Stimulated activated naive CD8-positive, alpha-beta T cell treated with anti-CD3 and anti-CD28 coated beads, Interleukin-15, Interleukin-2, amounts not matched to agents 100 ng/mL and 50 ng/mL, for 24 hours (primary cell): Measurements from ENCODE around the gene CYTIP.
"Not testable (repeated sequence)": the region's sequence is repeated elsewhere in the genome, so short reads cannot be mapped to it uniquely, and the experiment has no call there.

Experiments
- H3K27ac Mint-ChIP-seq: one replicate; pipeline ENCODE4 v1.8.0; 2021; ENCODE audit warnings: mild to moderate bottlenecking, mixed read lengths
- H3K27me3 Mint-ChIP-seq: one replicate; pipeline ENCODE4 v1.8.0; 2021; ENCODE audit warnings: mixed read lengths
- H3K36me3 Mint-ChIP-seq: one replicate; pipeline ENCODE4 v1.8.0; 2021; ENCODE audit warnings: low read depth, mixed read lengths
- H3K4me1 Mint-ChIP-seq: one replicate; pipeline ENCODE4 v1.8.0; 2021; ENCODE audit warnings: low read depth, mixed read lengths
- H3K4me3 Mint-ChIP-seq: one replicate; pipeline ENCODE4 v1.8.0; 2021; ENCODE audit warnings: mild to moderate bottlenecking, mixed read lengths
- H3K9me3 Mint-ChIP-seq: one replicate; pipeline ENCODE4 v1.8.0; 2021; ENCODE audit warnings: mixed read lengths

Gene CYTIP

GRCh38 chr2:157421964-157422363, 21.9 kb downstream of the CYTIP start:
- no peaks in the 10 kb centered on the region for H3K27me3 Mint-ChIP-seq
- peak overlapping the region; percentile 92 for H3K27ac Mint-ChIP-seq
- peaks cover 92% of the 10 kb centered on the region for H3K4me1 Mint-ChIP-seq
- peaks cover 6% of the 10 kb centered on the region for H3K9me3 Mint-ChIP-seq
- H3K4me3 Mint-ChIP-seq: peak overlapping the region; percentile 57
- peaks cover 93% of the 10 kb centered on the region for H3K36me3 Mint-ChIP-seq

- H3K4me3 Mint-ChIP-seq: peak overlapping the region; percentile 57
Observed at GRCh38 chr2:157421331-157421944, 22.5 kb downstream of the CYTIP start.

GRCh38 chr2:157420771-157421323, 23.0 kb downstream of the CYTIP start:
- Mint-ChIP-seq H3K4me1 (peaks cover 91% of the 10 kb centered on the region), H3K27me3 (no peaks in the 10 kb centered on the region), H3K27ac (peak overlapping the region; percentile 92), H3K4me3 (peak overlapping the region; percentile 57), H3K9me3 (no peaks in the 10 kb centered on the region), H3K36me3 (peaks cover 90% of the 10 kb centered on the region)

More at GRCh38 chr2:157421331-157421944, 22.5 kb downstream of the CYTIP start:
- Mint-ChIP-seq H3K27ac (peak overlapping the region; percentile 92), H3K4me1 (peaks cover 92% of the 10 kb centered on the region), H3K36me3 (peaks cover 93% of the 10 kb centered on the region), H3K9me3 (peaks cover 3% of the 10 kb centered on the region), H3K27me3 (no peaks in the 10 kb centered on the region)

GRCh38 chr2:157419031-157419575, 24.8 kb downstream of the CYTIP start:
- Mint-ChIP-seq H3K4me3 (peak overlapping the region; percentile 51), H3K36me3 (peaks cover 93% of the 10 kb centered on the region), H3K4me1 (peaks cover 93% of the 10 kb centered on the region), H3K27ac (peak overlapping the region; percentile 96), H3K27me3 (no peaks in the 10 kb centered on the region), H3K9me3 (no peaks in the 10 kb centered on the region)

GRCh38 chr2:157418239-157418641, 25.6 kb downstream of the CYTIP start:
- Mint-ChIP-seq H3K9me3 (no peaks in the 10 kb centered on the region), H3K4me1 (peaks cover 93% of the 10 kb centered on the region), H3K36me3 (peaks cover 93% of the 10 kb centered on the region), H3K4me3 (peak overlapping the region; percentile 71), H3K27ac (peak overlapping the region; percentile 96), H3K27me3 (no peaks in the 10 kb centered on the region)

GRCh38 chr2:157415591-157416101, 28.2 kb downstream of the CYTIP start:
- Mint-ChIP-seq H3K27ac (peak overlapping the region; percentile 97), H3K4me1 (peaks cover 95% of the 10 kb centered on the region), H3K4me3 (peak overlapping the region; percentile 63), H3K36me3 (peaks cover 94% of the 10 kb centered on the region), H3K27me3 (no peaks in the 10 kb centered on the region), H3K9me3 (no peaks in the 10 kb centered on the region)

- Mint-ChIP-seq H3K27me3 (no peaks in the 10 kb centered on the region), H3K9me3 (no peaks in the 10 kb centered on the region), H3K36me3 (peaks cover 91% of the 10 kb centered on the region), H3K4me3 (peak overlapping the region; percentile 61), H3K4me1 (peaks cover 96% of the 10 kb centered on the region), H3K27ac (peak overlapping the region; percentile 97)
Observed at GRCh38 chr2:157414050-157414449, 29.8 kb downstream of the CYTIP start.

- no peaks in the 10 kb centered on the region for H3K9me3 Mint-ChIP-seq
- peaks cover 96% of the 10 kb centered on the region for H3K4me1 Mint-ChIP-seq
- H3K4me3 Mint-ChIP-seq: peak overlapping the region; percentile 61
- no peaks in the 10 kb centered on the region for H3K27me3 Mint-ChIP-seq
- H3K27ac Mint-ChIP-seq: peak overlapping the region; percentile 97
- H3K36me3 Mint-ChIP-seq: peaks cover 86% of the 10 kb centered on the region
Observed at GRCh38 chr2:157413326-157414035, 30.4 kb downstream of the CYTIP start.

- no peaks in the 10 kb centered on the region for H3K9me3 Mint-ChIP-seq
- peak overlapping the region; percentile 97 for H3K27ac Mint-ChIP-seq
- H3K4me1 Mint-ChIP-seq: peaks cover 89% of the 10 kb centered on the region
- peaks cover 75% of the 10 kb centered on the region for H3K36me3 Mint-ChIP-seq
- no peak overlapping the region for H3K4me3 Mint-ChIP-seq
- no peaks in the 10 kb centered on the region for H3K27me3 Mint-ChIP-seq
Observed at GRCh38 chr2:157411624-157412336, 32.1 kb downstream of the CYTIP start.

GRCh38 chr2:157405398-157405797, 38.5 kb downstream of the CYTIP start:
- Mint-ChIP-seq H3K4me3 (peak overlapping the region; percentile 33), H3K36me3 (peaks cover 58% of the 10 kb centered on the region), H3K4me1 (peaks cover 90% of the 10 kb centered on the region), H3K27ac (peak overlapping the region; percentile 96), H3K9me3 (peaks cover 12% of the 10 kb centered on the region)
- H3K27me3 Mint-ChIP-seq: not testable (repeated sequence)

GRCh38 chr2:157404363-157404762, 39.5 kb downstream of the CYTIP start:
- Mint-ChIP-seq H3K4me1 (peaks cover 82% of the 10 kb centered on the region), H3K36me3 (peaks cover 60% of the 10 kb centered on the region), H3K27me3 (no peaks in the 10 kb centered on the region), H3K9me3 (peaks cover 19% of the 10 kb centered on the region), H3K4me3 (peak overlapping the region; percentile 35), H3K27ac (peak overlapping the region; percentile 86)

GRCh38 chr2:157402801-157403485, 40.9 kb downstream of the CYTIP start:
- H3K4me3 Mint-ChIP-seq, H3K27me3 Mint-ChIP-seq: not testable (repeated sequence)
- peak overlapping the region; percentile 86 for H3K27ac Mint-ChIP-seq
- peaks cover 61% of the 10 kb centered on the region for H3K36me3 Mint-ChIP-seq
- H3K4me1 Mint-ChIP-seq: peaks cover 68% of the 10 kb centered on the region
- peaks cover 22% of the 10 kb centered on the region for H3K9me3 Mint-ChIP-seq

- Mint-ChIP-seq H3K27me3 (no peaks in the 10 kb centered on the region), H3K9me3 (peaks cover 28% of the 10 kb centered on the region), H3K4me3 (no peak overlapping the region), H3K4me1 (peaks cover 7% of the 10 kb centered on the region), H3K36me3 (peaks cover 39% of the 10 kb centered on the region), H3K27ac (no peak overlapping the region)
Observed at GRCh38 chr2:157395811-157396210, 48.1 kb downstream of the CYTIP start.

- Mint-ChIP-seq H3K27me3 (no peaks in the 10 kb centered on the region), H3K27ac (no peak overlapping the region), H3K36me3 (peaks cover 39% of the 10 kb centered on the region), H3K9me3 (peaks cover 28% of the 10 kb centered on the region), H3K4me3 (no peak overlapping the region), H3K4me1 (no peaks in the 10 kb centered on the region)
Observed at GRCh38 chr2:157394928-157395327, 49.0 kb downstream of the CYTIP start.
